ENCODE measurements around the gene PADI1.

Gene PADI1

DNA sequence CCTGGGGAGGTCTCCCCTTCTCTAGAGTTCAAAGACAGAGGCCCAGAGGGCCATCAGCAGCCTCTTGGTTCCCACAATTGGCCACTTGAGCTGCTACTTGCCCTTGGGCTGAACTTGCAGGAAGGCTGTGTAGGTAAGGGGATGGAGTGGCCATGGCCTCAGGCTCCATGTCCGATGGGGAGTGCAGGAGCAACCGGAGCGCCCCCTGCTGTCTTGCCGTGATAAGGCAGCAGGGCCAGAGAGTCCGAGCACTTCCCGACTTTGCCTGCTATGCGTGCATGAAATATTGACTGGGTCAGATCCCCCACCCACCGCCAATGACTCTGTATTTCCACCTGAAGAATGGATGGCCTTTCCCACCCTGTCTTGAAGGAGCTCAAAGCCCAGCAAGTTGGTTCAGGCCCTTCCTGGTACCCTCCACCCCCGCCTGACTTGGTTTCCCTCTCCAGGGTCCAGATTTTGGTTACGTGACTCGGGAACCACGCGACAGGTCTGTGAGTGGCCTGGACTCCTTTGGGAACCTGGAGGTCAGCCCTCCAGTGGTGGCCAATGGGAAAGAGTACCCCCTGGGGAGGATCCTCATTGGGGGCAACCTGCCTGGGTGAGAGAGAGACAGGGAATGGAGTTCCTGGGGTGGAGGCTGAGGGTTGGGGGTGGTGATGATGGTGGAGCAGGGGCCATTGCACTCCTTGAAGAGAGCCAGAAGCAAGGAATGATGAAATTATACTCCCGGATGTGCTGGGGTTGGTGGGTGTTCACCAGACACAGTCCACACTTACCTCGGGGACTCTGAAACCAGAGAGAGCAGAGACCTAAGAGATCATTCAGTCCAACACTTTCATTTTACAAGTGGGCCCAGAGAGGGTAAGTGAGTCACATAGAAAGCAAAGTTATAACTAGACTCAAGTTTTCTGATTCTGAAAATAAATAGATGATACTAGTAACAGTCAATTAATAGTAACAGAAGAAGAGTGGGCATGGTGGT lies 69.5 kb downstream of the PADI1 start:
- peak in 1 of 2 experiments; percentile 11 for DNase-seq (ENCODE audit: low read depth in 2 of 2)

GRCh38 chr1:17276568-17276967 lies 71.6 kb downstream of the PADI1 start:
- DNase-seq (ENCODE audit: low read depth in 2 of 2), result no peak

- DNase-seq (ENCODE audit: low read depth in 2 of 2), result no peak
These were observed 72.7 kb downstream of the PADI1 start for GRCh38 chr1:17277511-17278159.

DNA sequence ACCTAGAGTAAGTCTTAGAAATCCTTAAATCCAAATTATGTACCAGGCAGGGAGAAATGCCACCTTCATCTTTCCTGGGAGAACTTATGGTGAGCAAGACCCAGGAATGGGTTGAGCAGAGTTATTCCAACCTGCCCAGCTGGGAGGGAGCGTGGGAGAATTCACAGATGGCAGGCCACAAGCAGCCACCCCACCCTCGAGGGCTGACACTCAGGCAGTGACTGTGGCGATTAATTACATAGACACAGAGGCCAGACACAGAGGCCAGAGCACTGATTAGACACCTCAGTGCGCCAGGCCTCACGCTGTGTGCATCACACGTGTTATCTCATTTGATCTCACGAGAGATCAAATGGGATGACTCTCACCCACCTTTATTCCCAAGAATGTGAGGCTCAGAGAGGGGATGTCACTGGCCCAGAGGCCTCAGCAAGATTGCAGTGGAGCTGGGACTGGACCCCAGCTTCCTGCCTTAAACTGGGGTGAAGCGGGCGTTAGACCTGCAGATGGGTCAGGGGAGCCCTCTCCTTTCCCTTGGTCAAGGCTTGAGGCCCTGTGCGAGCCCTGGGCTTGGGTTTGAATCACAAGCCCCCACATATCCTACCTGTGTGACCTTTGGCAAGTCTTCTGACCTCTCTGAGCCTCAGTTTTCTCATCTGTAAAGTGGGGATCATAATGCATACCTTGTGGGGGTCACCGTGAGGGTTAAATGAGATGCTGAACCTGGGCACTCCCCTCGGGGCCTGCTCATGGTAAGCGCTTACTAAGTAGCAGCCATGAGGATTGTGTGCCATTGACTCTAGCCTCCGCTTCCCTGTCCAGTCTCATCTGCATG lies 74.3 kb downstream of the PADI1 start:
- no peak for DNase-seq (ENCODE audit: low read depth in 2 of 2)

DNA sequence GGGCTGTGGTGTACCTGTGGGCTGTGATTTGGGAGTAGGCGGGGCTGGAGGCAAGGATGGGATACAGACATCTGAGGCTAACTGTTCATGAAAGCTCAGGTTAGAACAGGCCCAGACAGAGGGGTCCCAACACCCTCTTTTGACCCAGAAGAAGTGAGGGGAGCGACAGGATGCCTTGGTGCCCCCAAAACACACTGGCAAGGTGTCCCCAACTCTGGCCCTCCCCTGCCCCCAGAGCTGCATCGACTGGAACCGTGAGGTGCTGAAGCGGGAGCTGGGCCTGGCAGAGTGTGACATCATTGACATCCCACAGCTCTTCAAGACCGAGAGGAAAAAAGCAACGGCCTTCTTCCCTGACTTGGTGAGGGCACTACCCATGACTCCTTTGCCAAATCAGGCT lies 75.5 kb downstream of the PADI1 start:
- no peak for DNase-seq (ENCODE audit: low read depth in 2 of 2)

DNA sequence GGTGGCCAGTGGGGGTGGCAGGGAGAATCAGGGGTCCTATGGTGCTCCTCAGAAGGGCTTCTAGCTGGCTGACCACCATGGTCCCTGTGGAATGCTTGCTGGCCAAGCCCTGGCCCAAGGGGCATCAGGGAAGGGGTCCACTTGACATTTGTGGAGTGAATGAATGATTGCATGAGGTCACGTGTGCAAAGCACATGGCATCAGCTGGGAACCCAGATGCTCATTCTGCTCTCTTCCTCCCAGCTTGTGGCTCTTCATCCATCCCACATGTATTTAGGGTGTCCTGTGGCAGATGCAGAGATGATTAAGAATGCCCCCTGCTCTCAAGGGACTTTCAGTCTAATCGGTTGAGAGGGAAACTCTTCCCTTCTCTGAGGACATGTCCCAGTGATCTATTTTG lies 76.0 kb downstream of the PADI1 start:
- no peak for DNase-seq (ENCODE audit: low read depth in 2 of 2)

- DNase-seq (ENCODE audit: low read depth in 2 of 2), result no peak
These were observed 76.8 kb downstream of the PADI1 start for GRCh38 chr1:17281775-17282181.

DNA sequence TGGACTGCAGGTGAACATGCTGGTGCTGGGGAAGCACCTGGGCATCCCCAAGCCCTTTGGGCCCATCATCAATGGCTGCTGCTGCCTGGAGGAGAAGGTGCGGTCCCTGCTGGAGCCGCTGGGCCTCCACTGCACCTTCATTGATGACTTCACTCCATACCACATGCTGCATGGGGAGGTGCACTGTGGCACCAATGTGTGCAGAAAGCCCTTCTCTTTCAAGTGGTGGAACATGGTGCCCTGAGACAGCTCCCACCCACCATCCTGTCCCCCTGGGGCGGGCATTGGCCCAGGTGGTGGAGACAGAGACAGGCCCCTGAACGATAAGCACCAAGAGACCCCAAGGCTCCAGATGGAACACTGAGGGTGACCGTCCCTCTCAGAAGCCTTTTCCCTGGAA lies 77.9 kb downstream of the PADI1 start:
- no peak for DNase-seq (ENCODE audit: low read depth in 2 of 2)

- DNase-seq (ENCODE audit: low read depth in 2 of 2), result no peak
These were observed 81.7 kb downstream of the PADI1 start for GRCh38 chr1:17286646-17287045.

DNA sequence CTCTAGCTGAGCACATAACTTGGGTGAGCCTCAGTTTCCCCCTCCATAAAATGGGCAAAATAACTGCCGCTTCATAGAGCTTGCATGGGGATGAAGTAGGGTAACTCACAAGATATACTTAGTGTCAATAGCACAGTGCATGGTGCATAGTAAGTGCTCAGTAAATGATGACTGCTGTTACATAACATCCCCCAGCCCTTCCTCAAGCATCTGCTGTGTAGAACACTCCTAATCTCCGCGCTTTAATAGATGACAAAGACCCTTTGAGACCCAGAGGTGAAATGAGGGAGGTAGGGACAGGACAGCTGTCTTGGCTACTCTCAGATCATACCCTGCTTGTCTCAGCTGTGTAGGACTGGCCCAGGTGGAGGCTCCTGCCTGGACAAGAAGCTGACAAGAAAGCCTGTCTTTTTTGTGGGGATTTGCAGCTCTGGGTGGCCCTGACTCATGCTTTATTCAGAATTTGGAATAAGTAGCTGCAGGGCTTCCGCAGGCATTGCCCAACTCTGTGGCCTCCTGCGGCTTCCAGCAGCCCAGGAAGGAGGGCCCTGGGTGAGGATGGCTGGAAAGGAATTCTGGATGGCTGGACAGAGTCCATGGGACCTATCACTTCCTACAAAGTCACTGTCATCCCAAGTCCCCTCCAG lies 82.3 kb downstream of the PADI1 start:
- no peak for DNase-seq (ENCODE audit: low read depth in 2 of 2)

DNA sequence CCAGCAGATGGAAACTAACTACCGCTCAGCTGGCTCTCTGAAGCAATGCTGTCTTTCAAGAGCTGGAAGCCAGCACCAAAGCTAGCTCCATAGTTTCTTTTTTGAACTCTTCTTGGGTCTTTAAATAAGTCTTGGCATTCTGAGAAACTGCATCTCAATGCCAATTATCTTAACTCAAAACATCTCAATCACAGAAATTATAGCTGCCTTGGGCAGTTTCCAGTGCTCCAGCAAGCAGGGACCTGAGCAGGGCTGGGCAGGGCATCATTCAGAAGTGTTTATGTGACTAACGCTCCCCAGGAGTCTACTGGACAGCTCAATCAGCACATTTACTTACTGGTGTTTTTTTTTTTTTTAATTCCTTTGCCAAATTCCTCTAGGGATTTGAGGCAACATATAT lies 84.8 kb downstream of the PADI1 start:
- DNase-seq (ENCODE audit: low read depth in 2 of 2), result no peak

GRCh38 chr1:17290553-17290952 lies 85.6 kb downstream of the PADI1 start:
- no peak for DNase-seq (ENCODE audit: low read depth in 2 of 2)

DNA sequence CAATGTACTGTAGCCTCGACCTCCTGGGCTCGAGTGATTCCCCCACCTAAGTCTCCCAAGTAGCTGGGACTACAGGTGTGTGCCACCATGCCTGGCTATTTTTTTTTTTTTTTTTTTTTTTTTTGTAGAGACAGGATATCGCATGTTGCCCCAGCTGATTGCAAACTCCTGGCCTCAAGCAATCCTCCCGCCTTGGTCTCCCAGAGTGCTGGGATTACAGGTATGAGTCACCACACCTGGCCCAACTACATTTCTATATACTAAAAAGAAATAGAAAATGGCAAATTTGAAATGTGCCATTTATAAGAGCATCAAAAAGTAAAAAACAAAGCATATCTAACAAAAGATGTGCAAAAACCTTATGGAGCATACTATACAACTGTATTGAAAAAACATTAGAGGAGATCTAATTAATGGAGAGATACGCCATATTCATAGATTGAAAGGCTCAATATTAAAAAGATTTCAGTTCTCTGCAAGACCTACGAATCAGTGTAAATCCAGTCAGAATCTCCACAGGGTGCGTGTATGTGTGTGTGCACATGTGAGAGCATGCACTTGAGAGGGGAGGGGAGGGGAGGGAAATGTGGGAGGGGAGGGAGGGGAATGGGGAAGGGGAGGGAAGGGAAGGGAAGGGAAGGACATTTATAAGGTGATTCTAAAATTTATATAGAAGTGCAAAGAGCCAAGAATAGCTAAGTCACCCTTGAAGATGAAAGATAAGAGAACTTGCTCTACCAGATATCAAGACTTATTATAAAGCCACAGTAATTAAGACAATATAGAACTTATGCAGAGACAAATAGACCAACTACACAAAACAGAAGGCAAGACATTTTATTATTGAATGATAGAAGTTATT lies 87.6 kb downstream of the PADI1 start:
- no peak for DNase-seq (ENCODE audit: low read depth in 2 of 2)

GRCh38 chr1:17293681-17294425 lies 88.9 kb downstream of the PADI1 start:
- no peak for DNase-seq (ENCODE audit: low read depth in 2 of 2)

GRCh38 chr1:17295292-17295691 lies 90.4 kb downstream of the PADI1 start:
- DNase-seq (ENCODE audit: low read depth in 2 of 2), result no peak

Data from stimulated activated CD4-positive, alpha-beta T cell treated with anti-CD3 and anti-CD28 coated beads, Interleukin-12 subunit alpha, Interleukin-12 subunit beta, amount 100 ng/mL, for 24 hours (primary cell).